ENCODE results near the gene KIF23. TPM values are rescaled to one million over a fixed set of nuclear protein-coding genes. Genes with fewer than 3 reads are reported as not detected.

Gene KIF23
- total RNA-seq, 1 experiment from 2014 or later: 87.8 TPM

- CTCF ChIA-PET: no interaction called here
- TF ChIP-seq ELF4 (CRISPR knock-in tag; IDR thresholded peaks at IDR 0.05; ENCODE audit: low read depth) (no peak), NFYB (CRISPR knock-in tag; conservative IDR thresholded peaks at IDR 0.05; ENCODE audit: low read depth) (no peak), ZNF281 (CRISPR knock-in tag; IDR thresholded peaks at IDR 0.05) (no peak), FOXP4 (CRISPR knock-in tag; IDR thresholded peaks at IDR 0.05) (no peak), SP1 (CRISPR knock-in tag; conservative IDR thresholded peaks at IDR 0.05) (no peak), E2F1 (CRISPR knock-in tag; IDR thresholded peaks at IDR 0.05) (no peak), TEAD4 (CRISPR knock-in tag; IDR thresholded peaks at IDR 0.05) (no peak), PREB (CRISPR knock-in tag; IDR thresholded peaks at IDR 0.05; ENCODE audit: borderline replicate concordance) (no peak), ESRRA (CRISPR knock-in tag; IDR thresholded peaks at IDR 0.05; ENCODE audit: borderline replicate concordance) (no peak), ARID4B (CRISPR knock-in tag; IDR thresholded peaks at IDR 0.05; ENCODE audit: borderline replicate concordance) (no peak), ZNF425 (CRISPR knock-in tag; conservative IDR thresholded peaks at IDR 0.05) (no peak)
- Mint-ChIP-seq H3K4me1 (no peaks in the 10 kb centered on the region), H3K36me3 (peaks cover 82% of the 10 kb centered on the region), H3K27me3 (ENCODE audit: low read depth) (no peaks in the 10 kb centered on the region), H3K4me3 (no peak overlapping the region), H3K9me3 (no peaks in the 10 kb centered on the region), H3K27ac (no peak overlapping the region)
- ATAC-seq (no peak), DNase-seq (ENCODE audit: low spot score) (no peak)
- POLR2A ChIA-PET: no interaction called here
Observed at GRCh38 chr15:69424001-69424400, 9.9 kb downstream of the KIF23 start.
